K562 (cell line): ENCODE results near the gene CHD5. TPM values are rescaled to one million over a fixed set of nuclear protein-coding genes. Genes with fewer than 3 reads are reported as not detected.
A peak's percentile ranks its signal among the peaks of the same experiment; 100 is the strongest.

Source experiments
- ATAC-seq: fragments of 200-7000 bp; cut with Tn5 transposase; 3 replicates; pipeline ENCODE4 v1.9.1; 2020; ENCODE audit warnings: moderate library complexity
- BruUV-seq: library from RNA; stranded (reverse); fragments of 400-500 nt; replicated peaks from 2 replicates; lab custom pipeline; 2021; lab: Mats Ljungman, UMichigan
- CTCF ChIA-PET: fragments of 300-600 bp; formaldehyde crosslinking; extraction: SDS; loops from one replicate; lab custom pipeline; 2021; ENCODE audit warnings: low intra/inter-chr PET ratio; lab: Yijun Ruan, JAX
- POLR2A ChIA-PET: fragments of 300-600, 350-650 bp; sonication (Branson Sonifier 250); formaldehyde crosslinking; extraction: SDS; loops from one replicate; lab custom pipeline; 2021; ENCODE audit warnings: antibody characterized with exemption, inconsistent platforms; lab: Yijun Ruan, JAX
- DNase-seq, 4 experiments: peaks; one replicate each; pipeline versions ENCODE4 v3.0.0 to v3.0.0-alpha.2; 2011 to 2018; ENCODE audit warnings: low spot score in 3 of 4, mixed read lengths in 3 of 4; ENCODE audit errors: extremely low read depth in 1 of 4
- FAIRE-seq: peaks from 2 replicates; lab custom pipeline; 2011; peaks lifted over from hg19 to GRCh38; lab: Jason Lieb, UNC
- H2AFZ ChIP-seq: 2 replicates; pipeline ENCODE4 v1.6.0; 2011; ENCODE audit warnings: low read depth, low read length, control low read depth, inconsistent platforms
- H3K27ac ChIP-seq: fragments of 200-600 bp; 3 replicates; pipeline ENCODE4 v1.8.0; 2011; ENCODE audit warnings: low read depth, mild to moderate bottlenecking, control low read depth, inconsistent platforms, low read length, moderate library complexity, mixed read lengths; ENCODE audit errors: extremely low read depth
- H3K27me3 ChIP-seq, 2 experiments: fragments of 300-600 bp in 1 of 2; 2 replicates in 1 of 2; 3 replicates in 1 of 2; pipeline versions ENCODE4 v1.6.0 to v1.8.0; 2011; ENCODE audit warnings: inconsistent platforms in 2 of 2, low read length in 2 of 2, mild to moderate bottlenecking in 1 of 2, mixed read lengths in 1 of 2, moderate library complexity in 1 of 2; ENCODE audit not compliant: control insufficient read depth in 2 of 2, insufficient read depth in 2 of 2
- H3K36me3 ChIP-seq: fragments of 300-600 bp; 3 replicates; pipeline ENCODE4 v1.8.0; 2011; ENCODE audit warnings: mild to moderate bottlenecking, low read length, inconsistent platforms; ENCODE audit not compliant: control insufficient read depth, insufficient read depth
- H3K4me1 ChIP-seq, 2 experiments: fragments of 200-600 bp in 1 of 2; replicated peaks in 1 of 2; 2 replicates in 1 of 2; 3 replicates in 1 of 2; pipeline versions ENCODE4 v1.5.1 to v1.8.0; 2011; ENCODE audit warnings: inconsistent platforms in 2 of 2, low read length in 2 of 2, mild to moderate bottlenecking in 1 of 2, mixed read lengths in 1 of 2, moderate library complexity in 1 of 2; ENCODE audit not compliant: control insufficient read depth in 2 of 2, insufficient read depth in 2 of 2
- H3K4me2 ChIP-seq: 2 replicates; pipeline ENCODE4 v1.6.1; 2011; ENCODE audit warnings: low read length, control low read depth, inconsistent platforms, mixed read lengths; ENCODE audit not compliant: insufficient read depth
- H3K4me3 ChIP-seq: fragments of 200-600 bp; sonication (generic), shearing (Covaris generic); 2 replicates; pipeline ENCODE4 v1.5.1; 2016; ENCODE audit warnings: control low read depth, inconsistent platforms
- H3K79me2 ChIP-seq: fragments of 200-600 bp; 3 replicates; pipeline ENCODE4 v1.8.0; 2011; ENCODE audit warnings: low read length, inconsistent platforms; ENCODE audit not compliant: control insufficient read depth, insufficient read depth
- H3K9ac ChIP-seq, 2 experiments: 2 replicates each; pipeline versions ENCODE4 v1.6.0 to v1.6.1; 2011; ENCODE audit warnings: low read depth in 2 of 2, low read length in 2 of 2, control low read depth in 1 of 2, inconsistent platforms in 1 of 2, mild to moderate bottlenecking in 1 of 2, mixed read lengths in 1 of 2; ENCODE audit not compliant: insufficient read depth in 1 of 2
- H3K9me1 ChIP-seq: one replicate; pipeline ENCODE4 v1.6.0; 2011; ENCODE audit warnings: inconsistent platforms, mild to moderate bottlenecking, low read length, moderate library complexity; ENCODE audit not compliant: control insufficient read depth, insufficient read depth
- H3K9me3 ChIP-seq: replicated peaks from 2 replicates; pipeline ENCODE4 v1.5.1; 2011; ENCODE audit warnings: low read depth, low read length, inconsistent platforms; ENCODE audit not compliant: control insufficient read depth, insufficient read depth
- H4K20me1 ChIP-seq: replicated peaks from 2 replicates; pipeline ENCODE4 v1.6.1; 2011; ENCODE audit warnings: low read length, inconsistent platforms, mixed read lengths; ENCODE audit not compliant: control insufficient read depth, insufficient read depth
- BRF1 ChIP-seq: IDR thresholded peaks from 3 replicates; pipeline ENCODE4 v1.6.1; 2011; ENCODE audit warnings: borderline replicate concordance, mild to moderate bottlenecking; ENCODE audit not compliant: insufficient read length; ENCODE audit errors: extremely low read depth
- E2F1 ChIP-seq: sonication (generic); formaldehyde crosslinking; IDR thresholded peaks from 2 replicates; pipeline ENCODE4 v1.8.1; 2023; ENCODE audit warnings: mild to moderate bottlenecking, missing genetic modification reagents, moderate library complexity
- ETV5 ChIP-seq: sonication (generic); formaldehyde crosslinking; IDR thresholded peaks from 2 replicates; pipeline ENCODE4 v1.4.0; 2020; ENCODE audit warnings: low read depth, mild to moderate bottlenecking, missing genetic modification reagents
- ETV6 ChIP-seq, 3 experiments: fragments of 150-350 bp in 1 of 3; sonication (generic) in 1 of 3; formaldehyde crosslinking in 1 of 3; IDR thresholded peaks; 2 replicates each; pipeline versions ENCODE4 v1.6.1 to v1.8.0; 2014 to 2022; ENCODE audit warnings: borderline replicate concordance in 2 of 3, low read depth in 2 of 3, antibody characterized with exemption in 1 of 3, low read length in 1 of 3, mild to moderate bottlenecking in 1 of 3, missing genetic modification reagents in 1 of 3
- EWSR1 ChIP-seq: fragments of 450-650 bp; IDR thresholded peaks from 2 replicates; pipeline ENCODE4 v1.6.1; 2018; ENCODE audit warnings: borderline replicate concordance, mild to moderate bottlenecking, low read depth, moderate library complexity; ENCODE audit not compliant: partially characterized antibody
- L3MBTL2 ChIP-seq: fragments of 450-650 bp; IDR thresholded peaks from 2 replicates; pipeline ENCODE4 v1.6.1; 2016; ENCODE audit warnings: mild to moderate bottlenecking, moderate library complexity
- PPARD ChIP-seq: fragments of 250-450 bp; sonication (Bioruptor Pico); IDR thresholded peaks from 2 replicates; pipeline ENCODE4 v1.8.0; 2022; ENCODE audit warnings: inconsistent platforms, mild to moderate bottlenecking, moderate library complexity
- PRPF4 ChIP-seq: fragments of 200-400 bp; formaldehyde crosslinking; IDR thresholded peaks from one replicate; pipeline ENCODE4 v1.6.1; 2017; ENCODE audit warnings: low read length, low read depth, mild to moderate bottlenecking; ENCODE audit not compliant: insufficient read depth, poor library complexity, severe bottlenecking
- YY1 ChIP-seq, 3 experiments: IDR thresholded peaks; 2 replicates each; pipeline ENCODE4 v1.6.1; 2011; ENCODE audit warnings: low read length in 2 of 3, mild to moderate bottlenecking in 2 of 3, moderate library complexity in 2 of 3, borderline replicate concordance in 1 of 3, control low read depth in 1 of 3, low read depth in 1 of 3; ENCODE audit not compliant: insufficient read depth in 3 of 3, insufficient replicate concordance in 2 of 3, control insufficient read depth in 1 of 3, insufficient read length in 1 of 3; ENCODE audit errors: extremely low read depth in 1 of 3
- ZNF124 ChIP-seq: sonication (generic); formaldehyde crosslinking; IDR thresholded peaks from 2 replicates; pipeline ENCODE4 v1.8.1; 2022; ENCODE audit warnings: missing genetic modification reagents
- ZNF431 ChIP-seq: sonication (generic); formaldehyde crosslinking; IDR thresholded peaks from 2 replicates; pipeline ENCODE4 v1.8.0; 2022; ENCODE audit warnings: mild to moderate bottlenecking, missing genetic modification reagents
- WGBS: fragments of 100-300 bp; shearing (Covaris generic); methylation state at CpG from one replicate; pipeline ENCODE4 v1.1.6; 2016; ENCODE audit warnings: low coverage, mixed read lengths; ENCODE audit not compliant: insufficient coverage; ENCODE audit errors: missing lambda C conversion rate; 5-methylcytosine and 5-hydroxymethylcytosine counted together
- in situ Hi-C: fragments of 300-500 bp; cut with MboI; formaldehyde crosslinking; loops from 4 replicates; pipeline ENCODE4 v1.15.0; 2018; ENCODE audit warnings: inconsistent platforms, mixed read lengths
- intact Hi-C: fragments of 100-400 bp; cut with micrococcal nuclease; formaldehyde crosslinking; loops from 2 replicates; pipeline ENCODE4 v1.14.2; 2022
- polyA plus RNA-seq, 8 experiments: library from polyadenylated mRNA; depleted of rRNA in 4 of 8; stranded (reverse) in 5 of 8; unstranded in 3 of 8; fragments of >200 nt; fragmentation: Nextera tagmentation in 2 of 8; fragmentation: Illumina TruSeq in 1 of 8; extraction: Ambion mirVana in 2 of 8; extraction: Trizol in 1 of 8; gene quantifications; 2 replicates each; pipeline versions ENCODE4 v1.2.1 to v1.2.3, GENCODE V29; 2011 to 2014; ENCODE audit warnings: inconsistent platforms in 1 of 8, missing spikeins in 1 of 8
- total RNA-seq, 7 experiments: library from RNA; depleted of rRNA in 6 of 7; stranded (reverse); fragments of >200 nt in 6 of 7; fragmentation: Illumina TruSeq in 2 of 7; extraction: Trizol in 2 of 7; gene quantifications; 2 replicates each; pipeline versions ENCODE4 v1.2.1 to v1.2.3, GENCODE V29; 2011 to 2021; ENCODE audit warnings: low replicate concordance in 1 of 7

CHD5 gene
- total and polyA plus RNA-seq, 9 of the 15 experiments (the other 6 are each of a cell fraction or from before 2014, with no cell fraction given) = 0.03 to 0.52 (median 0.11) TPM; not detected in 2

- FAIRE-seq (no peak), ATAC-seq (peak; percentile 19; the same call in 1 of the 3 replicates), DNase-seq (no peak)
- Histone ChIP-seq H3K4me2 (no peak overlapping the region), H3K4me1 (peaks cover 0 to 20% of the 10 kb centered on the region in 2 experiments; a peak in 1 of 5 replicates), H4K20me1 (peaks cover 27% of the 10 kb centered on the region; the same call in 1 of the 2 replicates), H3K79me2 (no peaks in the 10 kb centered on the region), H3K27me3 (peaks cover 0 to 9% of the 10 kb centered on the region in 2 experiments; a peak in 1 of 5 replicates), H3K9me1 (no peaks in the 10 kb centered on the region), H3K36me3 (no peaks in the 10 kb centered on the region), H2AFZ (no peak overlapping the region), H3K27ac (no peak overlapping the region), H3K9ac (peak overlapping the region in 1 of 2 experiments; percentile 75; a peak in 2 of 4 replicates), H3K4me3 (no peak overlapping the region), H3K9me3 (no peaks in the 10 kb centered on the region)
- in situ Hi-C loops = no loop called here
- TF ChIP-seq PRPF4 (no peak), ZNF124 (CRISPR knock-in tag) (no peak), ZNF431 (CRISPR knock-in tag) (no peak), PPARD (CRISPR knock-in tag) (no peak)
- ChIA-PET POLR2A (interaction anchor here (0.6 to 1.9 kb wide), 4 partner anchors 10 to 434 kb away, joined by 3 to 7 read pairs (median 4); no protein-coding TSS in a partner anchor), CTCF (no interaction called here)
- intact Hi-C loops = no loop called here
- WGBS = 17% methylated on average over 18 of the region's 18 CpGs
- no TSS peak for BruUV-seq
These were observed 2.3 kb downstream of the CHD5 start for GRCh38 chr1:6177681-6178380.

- ChIA-PET POLR2A (interaction anchor here (0.6 to 1.9 kb wide), 5 partner anchors 9 to 433 kb away, joined by 3 to 7 read pairs (median 4); no protein-coding TSS in a partner anchor), CTCF (no interaction called here)
- 8% methylated on average over 5 of the region's 5 CpGs for WGBS
- no peak for TF ChIP-seq ETV6 (IDR thresholded peaks at IDR 0.05; ENCODE audit: borderline replicate concordance in 1 of 2, low read depth in 2 of 2, low read length in 1 of 2)
- TF ChIP-seq ETV6 (CRISPR knock-in tag; IDR thresholded peaks at IDR 0.05; ENCODE audit: borderline replicate concordance) = no peak
- no peak for TF ChIP-seq E2F1 (CRISPR knock-in tag)
- TF ChIP-seq BRF1 = no peak
- TF ChIP-seq L3MBTL2 = no peak
- no peak for TF ChIP-seq ETV5 (CRISPR knock-in tag)
- no peak for TF ChIP-seq YY1 (IDR thresholded peaks at IDR 0.05; ENCODE audit: borderline replicate concordance in 1 of 3, control insufficient read depth in 1 of 3, extremely low read depth in 1 of 3, insufficient read depth in 3 of 3, insufficient read length in 1 of 3, insufficient replicate concordance in 2 of 3, low read depth in 1 of 3, low read length in 2 of 3)
- no peak for TF ChIP-seq EWSR1
These were observed 3.3 kb downstream of the CHD5 start for GRCh38 chr1:6176779-6177178.

More at GRCh38 chr1:6176779-6177178, 3.3 kb downstream of the CHD5 start:
- Histone ChIP-seq H3K9me1 (no peaks in the 10 kb centered on the region), H3K36me3 (no peaks in the 10 kb centered on the region), H3K4me3 (no peak overlapping the region), H3K4me1 (peaks cover 0 to 27% of the 10 kb centered on the region in 2 experiments; a peak in 1 of 5 replicates), H3K79me2 (no peaks in the 10 kb centered on the region), H3K9me3 (no peaks in the 10 kb centered on the region), H3K9ac (no peak overlapping the region; a peak in 1 of 4 replicates), H2AFZ (no peak overlapping the region), H4K20me1 (peaks cover 27% of the 10 kb centered on the region; the same call in 1 of the 2 replicates), H3K4me2 (no peak overlapping the region), H3K27ac (no peak overlapping the region), H3K27me3 (peaks cover 0 to 12% of the 10 kb centered on the region in 2 experiments; a peak in 1 of 5 replicates)
- ATAC-seq (no peak), DNase-seq (no peak), FAIRE-seq (no peak)
- intact Hi-C loops (no loop called here), in situ Hi-C loops (no loop called here)
- BruUV-seq = no TSS peak
